Omental fat pad (tissue), 4 donors: ENCODE measurements around the gene BPHL. TPM values are rescaled to one million over a fixed set of nuclear protein-coding genes. Genes with fewer than 3 reads are reported as not detected.
A peak's percentile ranks its signal among the peaks of the same experiment; 100 is the strongest.

Experiments used
- ATAC-seq: fragments of 150-250 bp; one replicate; pipeline ENCODE4 v1.9.1; 2016; ENCODE audit warnings: mild to moderate bottlenecking, moderate library complexity; ENCODE audit not compliant: low FRiP score
- DNase-seq: peaks from one replicate; pipeline ENCODE4 v3.0.0-alpha.2; 2019; ENCODE audit warnings: low spot score
- CTCF ChIP-seq, 3 donors: fragments of 450-650 bp; IDR thresholded peaks; one replicate each; pipeline ENCODE4 v1.5.1; 2016 to 2017; ENCODE audit warnings: antibody characterized with exemption in 3 of 3, mild to moderate bottlenecking in 3 of 3, moderate library complexity in 2 of 3
- total RNA-seq, 4 donors: library from RNA; depleted of rRNA; stranded (reverse); fragments of >200 nt; gene quantifications; one replicate each; pipeline ENCODE4 v1.1.0, GENCODE V29; 2016

Gene BPHL
- total RNA-seq, 4 donors from 2014 or later = 13.5 to 41.5 (median 20.9) TPM

DNA sequence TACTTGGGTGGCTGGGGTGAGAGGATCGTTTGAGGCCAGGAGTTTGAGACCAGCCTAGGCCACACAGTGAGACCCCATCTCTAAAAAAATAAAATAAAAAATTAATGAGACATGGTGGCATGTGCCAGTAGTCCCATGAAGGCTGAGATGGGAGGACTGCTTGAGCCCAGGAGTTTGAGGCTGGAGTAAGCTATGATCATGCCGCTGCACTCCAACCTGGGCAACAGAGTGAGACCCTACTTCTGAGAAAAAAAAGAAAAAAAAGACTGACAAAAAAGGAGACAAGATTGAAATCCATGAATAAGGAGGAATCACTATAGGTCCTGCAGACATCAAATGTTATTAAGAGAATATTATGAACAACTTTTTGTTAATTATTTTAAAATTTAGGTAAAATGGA, 23.7 kb upstream of the BPHL start:
- TF ChIP-seq CTCF (IDR thresholded peaks at IDR 0.05) = no peak
- DNase-seq = no peak
- ATAC-seq = no peak

GRCh38 chr6:3102875-3103274, 15.6 kb upstream of the BPHL start:
- DNase-seq (no peak), ATAC-seq (no peak)
- TF ChIP-seq CTCF (IDR thresholded peaks at IDR 0.05) = no peak

DNA sequence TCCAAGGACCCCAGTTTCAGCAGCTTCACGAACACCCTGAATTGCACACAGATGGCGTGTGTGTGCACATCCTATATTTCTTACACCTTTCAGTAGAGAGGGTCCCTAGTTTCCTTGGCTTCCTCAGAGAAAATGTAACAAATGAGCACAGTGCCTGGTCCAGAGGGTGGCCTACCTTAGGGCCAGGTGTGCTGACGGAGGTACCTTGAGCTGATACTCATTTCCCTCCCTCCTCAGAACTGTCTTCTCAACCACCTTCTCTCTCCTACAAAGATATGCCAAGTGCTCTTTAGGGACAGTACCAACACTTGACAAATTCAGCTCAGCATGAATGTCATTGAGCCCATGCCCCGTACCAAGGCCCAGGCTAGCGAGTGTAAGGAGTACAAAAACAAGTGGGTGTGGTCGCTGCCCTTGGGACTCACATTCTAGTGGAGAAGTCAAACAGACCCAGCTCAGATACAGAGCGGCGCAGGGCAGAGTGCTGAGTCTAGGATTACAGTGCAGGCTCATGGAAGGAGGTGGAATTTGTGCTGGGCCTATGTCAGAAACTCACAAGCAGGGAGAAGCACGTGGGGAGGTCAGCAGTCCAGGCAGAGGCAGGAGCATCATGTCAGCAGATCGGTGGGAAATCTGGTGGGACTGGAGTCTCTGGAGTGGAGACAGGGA, 9.6 kb upstream of the BPHL start:
- DNase-seq = no peak
- ATAC-seq = no peak
- TF ChIP-seq CTCF (IDR thresholded peaks at IDR 0.05) = no peak

GRCh38 chr6:3109761-3110160, 8.8 kb upstream of the BPHL start:
- ATAC-seq (no peak), DNase-seq (no peak)
- no peak for TF ChIP-seq CTCF (IDR thresholded peaks at IDR 0.05)

DNA sequence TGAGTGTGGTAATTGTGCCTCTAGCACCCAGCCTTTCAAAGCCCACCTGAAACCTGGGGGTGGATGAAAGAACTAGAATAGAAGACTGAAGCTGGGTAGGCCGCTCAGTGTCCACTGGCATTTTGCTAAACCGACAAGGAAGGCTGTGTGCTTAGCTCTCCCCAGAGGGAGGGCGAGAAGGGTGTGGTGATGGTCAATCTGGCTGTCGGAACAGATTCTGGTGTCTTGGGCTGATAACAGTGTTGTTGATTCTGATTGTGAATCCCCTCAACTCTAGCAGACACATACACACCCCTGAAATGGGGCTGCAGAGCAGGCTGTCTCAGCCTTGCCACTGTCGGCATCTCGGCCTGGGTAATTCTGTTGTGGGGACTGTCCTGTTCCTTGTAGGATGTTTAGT, 4.1 kb upstream of the BPHL start:
- ATAC-seq (no peak), DNase-seq (no peak)
- TF ChIP-seq CTCF (IDR thresholded peaks at IDR 0.05) = no peak

DNA sequence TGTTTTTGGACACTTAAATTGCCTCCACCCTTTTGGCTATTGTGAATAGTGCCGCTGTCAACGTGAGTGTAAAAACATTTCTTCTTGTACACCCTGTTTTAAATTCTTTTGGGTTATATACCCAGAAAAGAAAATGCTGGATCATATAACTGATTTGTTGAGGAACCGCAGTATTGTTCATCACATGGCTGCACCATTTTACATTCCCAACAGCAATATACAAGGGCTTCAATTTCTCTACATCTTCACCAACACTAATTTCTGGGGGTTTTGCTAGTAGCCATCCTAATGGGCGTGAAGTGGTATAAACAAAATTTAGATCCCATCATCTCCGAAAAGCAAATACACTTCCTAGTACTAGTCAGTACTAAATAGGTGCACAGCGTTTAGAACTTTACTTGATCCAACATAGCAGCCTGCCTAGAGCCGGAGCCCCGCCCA, 579 bp upstream of the BPHL start:
- TF ChIP-seq CTCF (IDR thresholded peaks at IDR 0.05) = no peak
- ATAC-seq (no peak), DNase-seq (no peak)

DNA sequence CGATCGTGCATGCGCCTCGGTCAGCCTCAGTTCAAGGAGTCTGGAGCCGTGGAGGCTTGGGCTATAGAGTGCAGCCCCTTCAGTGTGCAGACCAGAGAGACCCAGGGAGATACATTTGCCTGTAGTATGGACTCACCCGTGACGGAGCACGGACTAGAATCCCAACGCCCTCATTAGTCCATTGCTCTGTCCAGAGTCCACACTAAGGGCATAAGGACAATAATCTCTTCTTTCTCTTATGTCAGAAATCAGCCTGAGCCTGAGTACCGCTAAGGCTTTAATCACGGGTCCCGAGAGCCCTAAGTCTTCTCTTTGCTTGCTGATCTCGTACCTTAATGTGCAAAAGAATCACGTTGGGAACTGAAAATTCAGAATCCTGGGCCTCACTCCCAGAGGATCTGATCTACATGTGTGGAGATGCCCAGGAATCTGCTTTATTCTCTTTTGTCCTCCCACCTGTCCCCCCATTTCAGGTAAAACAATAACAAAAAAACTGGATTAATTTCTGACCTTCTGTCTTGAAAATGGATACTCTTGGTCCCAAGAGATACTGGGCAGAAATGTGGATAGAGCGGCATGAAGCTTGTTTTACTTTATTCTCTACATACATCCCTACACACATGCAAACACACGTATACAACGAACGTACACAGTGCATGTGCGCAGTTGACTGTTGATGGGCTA, 671 bp downstream of the BPHL start:
- ATAC-seq (peak; percentile 30), DNase-seq (no peak)
- no peak for TF ChIP-seq CTCF (IDR thresholded peaks at IDR 0.05)
